DMS 273 treated with DMSO at 0.1 percent for 48 hours (cell line): Measurements from ENCODE around the gene C1QTNF1.

ENCODE experiments used
- DNase-seq: peaks from one replicate; lab custom pipeline; 2025; lab: John Stamatoyannopoulos, UW

Gene C1QTNF1

DNA sequence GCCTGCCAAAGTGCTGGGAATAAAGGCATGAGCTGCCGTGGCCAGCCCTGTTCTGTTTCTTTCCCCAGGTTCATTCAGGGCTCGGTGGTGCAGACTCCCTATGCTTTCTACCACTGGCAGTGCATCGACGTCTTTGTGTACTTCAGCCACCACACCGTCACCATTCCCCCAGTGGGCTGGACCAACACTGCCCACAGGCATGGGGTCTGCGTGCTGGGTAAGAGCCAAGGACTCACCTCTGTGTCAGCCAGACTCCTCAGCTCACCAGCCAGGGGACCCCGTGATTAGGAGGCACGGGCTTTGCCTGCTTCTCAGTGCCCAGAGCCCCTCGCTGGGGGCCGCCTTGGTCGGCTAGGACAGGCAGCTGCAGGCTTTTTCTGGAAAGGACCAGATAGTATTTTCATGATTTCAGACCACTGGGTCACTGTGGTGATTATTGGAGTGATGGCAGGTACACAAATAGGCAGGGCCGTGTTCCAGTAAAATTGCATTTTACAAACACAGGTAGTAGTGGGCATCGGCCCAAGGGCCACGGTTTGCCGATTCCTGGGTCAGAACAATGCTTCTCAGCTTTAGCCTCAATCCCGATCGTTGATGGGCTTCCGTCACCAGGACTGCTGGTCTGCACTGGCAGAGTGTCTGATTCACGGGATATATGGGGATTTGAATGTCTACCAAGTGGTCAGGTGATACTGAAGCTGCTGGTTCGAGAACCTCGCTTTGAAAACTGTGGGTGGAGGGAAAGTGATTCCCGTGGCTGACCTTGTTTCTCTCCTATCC lies 55.6 kb downstream of the C1QTNF1 start:
- DNase-seq: no peak

DNA sequence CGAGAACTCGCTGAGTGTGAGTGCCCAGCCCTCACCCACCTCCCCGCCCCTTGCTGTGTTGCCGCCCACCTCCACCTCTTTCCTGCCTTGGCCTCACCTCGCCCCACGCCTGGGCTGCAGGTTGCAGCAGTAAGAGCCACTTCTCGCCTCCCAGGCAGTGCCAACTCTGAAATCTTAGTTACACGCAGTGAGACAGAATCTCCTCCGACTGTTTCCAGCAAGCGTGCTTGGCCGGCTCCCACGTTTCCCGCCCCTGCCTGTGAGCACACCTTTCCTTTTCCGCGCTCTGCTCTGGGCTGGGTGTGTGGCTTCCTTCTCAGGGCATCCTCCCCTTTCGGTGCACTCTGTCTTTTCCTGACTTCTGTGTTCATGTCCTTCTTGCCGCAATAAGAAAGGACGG lies 56.4 kb downstream of the C1QTNF1 start:
- no peak for DNase-seq

DNA sequence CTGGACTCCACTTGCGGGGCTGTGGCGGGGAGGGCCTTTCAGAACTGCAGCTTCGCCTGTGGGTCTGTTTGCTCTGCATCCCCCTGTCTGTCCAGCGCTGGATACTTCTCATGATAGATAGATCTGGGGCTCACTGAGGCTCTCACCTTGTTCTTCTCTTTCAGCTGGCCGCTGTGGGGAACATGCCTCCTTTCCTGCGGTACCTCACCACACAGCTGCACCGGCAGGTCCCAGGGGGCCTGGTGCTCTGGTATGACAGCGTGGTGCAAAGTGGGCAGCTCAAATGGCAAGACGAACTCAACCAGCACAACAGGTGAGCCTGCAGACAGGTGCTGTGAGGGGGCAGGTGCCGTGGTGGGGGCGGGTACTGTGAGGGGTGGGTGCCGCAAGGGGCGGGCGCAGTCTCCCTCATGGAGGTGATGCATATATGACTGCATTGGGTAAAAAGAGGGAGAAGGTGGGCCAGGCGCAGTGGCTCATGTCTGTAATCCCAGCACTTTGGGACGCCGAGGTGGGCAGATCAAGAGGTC lies 56.9 kb downstream of the C1QTNF1 start:
- no peak for DNase-seq

DNA sequence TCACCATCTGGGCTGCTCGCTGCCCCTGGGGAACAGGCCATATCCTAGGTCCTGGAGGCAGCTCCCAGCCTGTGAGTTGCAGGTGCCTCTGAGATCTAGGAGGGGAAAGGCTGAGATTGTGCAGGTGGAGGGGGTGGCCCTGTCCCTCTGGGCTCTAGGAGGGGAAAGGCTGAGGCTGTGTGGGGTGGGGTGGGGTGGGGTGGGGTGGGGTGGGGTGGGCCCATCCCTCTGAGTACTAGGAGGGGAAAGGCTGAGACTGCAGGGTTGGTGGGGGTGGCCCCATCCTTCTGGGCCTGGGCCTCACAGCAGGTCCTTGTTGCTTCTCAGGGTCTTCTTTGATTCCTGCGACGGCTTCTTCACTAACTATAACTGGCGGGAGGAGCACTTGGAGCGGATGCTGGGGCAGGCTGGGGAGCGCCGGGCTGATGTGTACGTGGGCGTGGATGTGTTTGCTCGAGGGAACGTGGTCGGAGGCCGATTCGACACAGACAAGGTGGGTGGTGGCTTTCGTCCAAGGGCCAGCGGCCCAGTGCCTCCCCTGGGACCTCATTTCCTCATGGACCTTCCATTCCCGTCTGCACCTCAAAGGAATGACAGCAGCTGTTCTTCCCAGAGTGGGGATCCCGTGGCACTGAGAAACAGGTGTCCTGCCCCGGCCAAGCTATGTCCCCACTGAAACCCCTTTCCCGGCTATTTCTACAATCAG lies 57.8 kb downstream of the C1QTNF1 start:
- no peak for DNase-seq

DNA sequence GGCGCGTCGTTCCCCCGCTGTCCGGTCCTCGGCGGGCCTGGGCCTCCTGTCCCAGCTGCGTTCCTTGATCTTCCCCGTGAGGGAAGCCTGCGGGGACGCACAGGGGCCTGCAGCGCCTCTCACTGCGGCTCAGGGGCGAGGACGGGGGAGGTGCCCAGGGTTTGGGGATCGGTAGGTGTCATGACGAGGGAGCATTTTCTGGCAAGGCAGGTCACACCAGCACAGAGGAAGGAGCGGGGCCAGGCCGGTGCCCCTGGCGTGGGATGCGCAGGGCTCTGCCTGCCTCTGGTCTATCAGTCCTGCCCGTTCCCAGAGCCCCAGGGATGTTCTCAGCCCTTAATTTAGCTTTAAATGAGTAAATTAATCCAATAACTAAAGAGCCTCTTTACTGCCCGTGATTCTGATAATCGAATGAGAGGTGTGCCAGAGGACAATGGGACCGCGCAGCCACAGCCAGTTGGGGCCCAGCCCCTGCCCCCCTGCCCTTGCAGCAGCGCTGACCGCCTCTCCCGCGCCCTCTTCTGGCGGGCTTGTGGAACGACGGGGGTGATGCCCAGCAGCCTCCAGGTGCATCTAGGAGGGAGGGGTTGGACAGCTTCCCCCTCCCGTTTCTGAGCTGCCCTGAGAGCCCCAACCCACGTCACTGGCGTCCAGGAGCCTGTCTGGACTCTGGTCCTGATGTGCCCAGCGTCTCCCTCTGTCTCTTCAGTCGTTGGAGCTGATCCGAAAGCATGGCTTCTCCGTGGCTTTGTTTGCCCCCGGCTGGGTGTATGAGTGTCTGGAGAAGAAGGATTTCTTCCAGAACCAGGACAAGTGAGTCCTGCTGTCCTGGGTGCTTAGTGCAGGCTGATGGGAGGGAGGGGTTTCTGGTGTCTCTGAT lies 58.6 kb downstream of the C1QTNF1 start:
- DNase-seq: no peak

DNA sequence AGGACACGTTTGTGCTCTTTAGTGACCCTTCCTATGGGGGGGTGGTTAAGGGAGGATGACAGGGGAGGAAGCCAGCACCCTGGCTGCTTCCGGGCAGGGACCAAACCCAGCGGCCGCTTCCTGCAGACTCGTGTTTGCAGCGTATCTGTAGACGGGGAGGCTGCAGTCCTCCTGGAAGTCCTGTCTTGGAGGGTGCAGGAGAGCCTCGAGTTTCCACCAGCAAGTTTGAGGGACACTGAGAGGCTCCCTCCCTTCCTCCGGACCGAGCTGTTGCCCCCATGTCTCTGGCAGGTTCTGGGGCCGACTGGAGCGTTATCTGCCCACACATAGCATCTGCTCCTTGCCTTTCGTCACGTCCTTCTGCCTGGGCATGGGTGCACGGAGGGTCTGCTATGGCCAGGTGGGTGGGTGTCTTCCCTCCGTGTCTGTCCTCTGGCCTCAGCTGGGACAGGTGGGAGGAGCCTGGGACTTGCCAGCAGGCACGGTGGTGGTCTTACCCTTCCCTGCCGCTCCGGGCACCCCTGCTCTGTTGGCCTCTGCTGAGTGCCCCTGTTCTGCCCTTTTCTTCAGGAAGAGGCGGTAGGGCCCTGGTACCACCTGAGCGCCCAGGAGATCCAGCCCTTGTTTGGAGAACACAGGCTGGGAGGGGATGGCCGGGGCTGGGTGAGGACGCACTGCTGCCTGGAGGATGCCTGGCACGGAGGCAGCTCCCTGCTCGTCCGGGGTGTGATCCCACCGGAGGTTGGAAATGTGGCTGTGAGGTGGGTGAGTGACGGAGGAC lies 59.4 kb downstream of the C1QTNF1 start:
- no peak for DNase-seq

DNA sequence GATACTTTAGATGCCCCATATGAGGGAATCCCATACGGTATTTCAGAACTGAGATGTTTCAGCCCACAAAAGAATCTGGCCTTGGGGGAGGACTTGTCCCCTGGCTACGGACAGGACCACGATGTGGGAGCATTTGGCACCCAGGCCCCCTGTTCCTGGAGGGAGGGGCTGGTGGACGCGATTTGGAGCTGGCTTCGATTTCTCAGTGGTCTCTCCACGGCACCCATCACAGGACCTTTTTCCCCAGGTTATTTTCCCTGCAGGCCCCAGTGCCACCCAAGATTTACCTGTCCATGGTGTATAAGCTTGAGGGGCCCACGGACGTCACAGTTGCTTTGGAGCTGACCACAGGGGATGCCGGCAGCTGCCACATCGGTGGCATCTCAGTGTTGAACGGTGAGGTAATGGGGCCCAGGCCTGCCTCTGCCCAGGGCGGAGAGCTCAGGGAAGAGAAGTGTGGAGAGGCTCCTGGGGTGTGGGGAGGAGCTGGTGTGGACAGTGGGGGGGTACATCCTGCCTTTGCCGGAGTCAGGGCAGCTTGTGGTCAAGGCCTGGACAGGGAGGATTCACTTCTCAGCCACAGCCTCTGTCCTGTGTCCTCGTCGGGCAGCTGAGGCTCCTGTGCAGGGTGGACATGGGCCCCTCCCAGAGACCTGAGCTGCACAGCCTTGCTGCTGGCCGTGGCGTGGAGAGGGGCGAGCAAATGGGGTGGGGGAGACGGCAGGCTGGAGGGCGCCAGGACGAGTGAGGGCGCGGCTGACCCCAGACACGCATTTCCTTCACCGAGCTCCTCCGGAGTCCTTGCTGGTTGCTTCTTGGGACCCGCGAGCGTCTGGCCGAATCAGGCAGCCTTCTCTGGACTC lies 60.6 kb downstream of the C1QTNF1 start:
- no peak for DNase-seq

DNA sequence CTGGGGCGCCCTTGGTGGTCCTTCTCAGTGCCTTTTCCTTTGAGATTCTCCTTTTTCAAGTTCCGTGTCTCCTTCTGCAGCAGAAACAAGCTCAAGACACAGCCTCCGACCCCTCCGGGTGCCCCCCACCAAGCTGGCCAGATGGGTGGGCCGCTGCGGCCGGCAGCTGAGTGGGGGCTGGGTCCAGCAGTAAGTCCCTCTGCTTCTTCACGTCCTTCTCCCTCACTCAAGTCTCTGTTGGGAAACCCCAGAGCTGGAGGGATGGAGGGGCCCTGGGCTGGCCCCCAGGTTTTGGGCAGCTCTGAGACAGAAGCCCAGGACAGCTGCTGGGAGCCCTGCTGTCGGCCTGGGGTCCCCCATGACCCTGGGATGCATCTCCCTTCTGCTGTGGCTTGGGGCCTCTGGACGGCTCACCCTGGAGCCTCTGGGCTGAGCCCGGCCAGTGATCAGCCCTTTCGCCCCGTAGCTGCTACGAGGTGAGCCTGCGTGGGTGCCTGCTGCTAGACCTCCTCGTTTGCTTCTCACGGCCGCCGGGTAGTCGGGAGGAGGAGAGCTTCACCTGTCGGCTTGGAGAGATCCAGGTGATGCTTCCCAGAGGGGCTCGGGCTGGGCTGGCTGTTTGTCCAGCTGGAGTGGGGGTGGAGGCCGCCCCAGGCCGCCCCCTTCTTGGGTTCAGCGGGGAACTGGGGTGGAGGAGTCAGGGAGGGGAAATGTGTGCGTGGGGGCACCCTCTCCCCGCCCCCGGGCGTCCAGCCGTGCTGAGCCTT lies 61.4 kb downstream of the C1QTNF1 start:
- no peak for DNase-seq

DNA sequence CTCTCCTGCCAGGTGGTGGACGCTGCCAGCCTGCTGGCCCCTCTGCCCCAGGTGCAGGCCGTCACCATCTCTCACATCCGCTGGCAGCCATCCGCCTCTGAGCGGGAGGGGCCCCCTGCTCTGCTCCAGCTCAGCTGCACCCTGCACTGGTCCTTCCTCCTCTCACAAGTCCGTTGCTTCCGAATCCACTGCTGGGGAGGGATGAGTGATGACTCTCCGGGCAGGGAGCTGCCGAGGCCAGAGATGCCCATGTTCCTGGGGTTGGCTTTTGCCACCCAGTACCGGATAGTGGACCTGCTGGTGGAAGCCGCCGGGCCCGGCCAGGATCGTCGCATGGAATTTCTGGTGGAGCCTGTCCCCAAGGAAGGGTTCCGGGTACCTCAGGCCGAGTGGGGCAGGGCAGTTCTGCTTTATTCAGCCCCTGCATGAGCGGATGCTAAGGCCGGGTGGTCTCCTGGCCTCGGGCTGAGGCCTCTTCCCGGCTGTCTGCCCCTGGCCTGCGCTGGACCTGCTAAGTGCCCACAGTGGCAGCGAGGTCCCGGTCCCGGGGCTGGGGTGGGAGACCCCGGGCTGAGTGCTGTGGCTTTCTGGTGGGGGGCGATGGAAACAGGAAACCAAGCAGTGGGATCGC lies 62.1 kb downstream of the C1QTNF1 start:
- no peak for DNase-seq

DNA sequence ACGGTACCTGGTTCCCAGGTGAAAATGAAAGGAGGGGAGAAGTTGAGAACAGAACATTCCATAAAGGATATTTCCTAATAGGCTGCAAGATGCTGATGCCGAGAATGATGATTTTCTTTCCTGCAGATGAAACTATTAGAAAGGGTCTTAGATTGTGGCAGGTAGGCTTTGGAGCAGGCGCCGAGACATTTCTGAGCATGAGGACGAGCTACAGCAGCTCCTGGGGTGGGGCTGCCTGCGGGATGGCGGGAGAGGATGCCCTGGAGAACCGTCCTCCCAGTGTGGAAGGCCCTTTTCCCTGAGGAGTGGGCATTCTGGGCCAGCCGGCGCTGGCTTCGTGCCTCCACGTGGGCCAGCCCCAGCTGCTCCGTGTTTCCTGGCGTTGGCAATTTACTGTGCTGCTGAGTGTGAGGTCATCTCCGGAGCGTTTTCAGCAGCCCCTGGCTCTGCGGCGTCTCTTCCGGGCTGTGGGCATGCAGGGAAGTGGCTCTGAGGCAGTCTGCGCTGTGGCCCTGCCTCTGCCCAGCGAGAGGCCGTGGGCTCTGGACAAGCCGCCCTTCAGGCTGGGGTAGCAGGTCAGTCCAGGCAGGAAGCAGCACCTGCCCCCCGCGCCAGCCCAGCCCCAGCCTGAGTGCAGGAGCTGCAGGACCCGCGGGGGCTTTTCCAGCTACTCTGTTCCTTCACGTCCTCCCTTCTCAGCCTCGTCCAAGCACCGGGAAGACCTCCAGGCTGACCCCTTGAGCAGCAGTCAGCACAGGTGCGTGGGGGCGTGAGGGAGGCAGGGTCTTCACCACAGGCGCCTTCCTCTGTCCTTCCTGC lies 62.8 kb downstream of the C1QTNF1 start:
- no peak for DNase-seq

DNA sequence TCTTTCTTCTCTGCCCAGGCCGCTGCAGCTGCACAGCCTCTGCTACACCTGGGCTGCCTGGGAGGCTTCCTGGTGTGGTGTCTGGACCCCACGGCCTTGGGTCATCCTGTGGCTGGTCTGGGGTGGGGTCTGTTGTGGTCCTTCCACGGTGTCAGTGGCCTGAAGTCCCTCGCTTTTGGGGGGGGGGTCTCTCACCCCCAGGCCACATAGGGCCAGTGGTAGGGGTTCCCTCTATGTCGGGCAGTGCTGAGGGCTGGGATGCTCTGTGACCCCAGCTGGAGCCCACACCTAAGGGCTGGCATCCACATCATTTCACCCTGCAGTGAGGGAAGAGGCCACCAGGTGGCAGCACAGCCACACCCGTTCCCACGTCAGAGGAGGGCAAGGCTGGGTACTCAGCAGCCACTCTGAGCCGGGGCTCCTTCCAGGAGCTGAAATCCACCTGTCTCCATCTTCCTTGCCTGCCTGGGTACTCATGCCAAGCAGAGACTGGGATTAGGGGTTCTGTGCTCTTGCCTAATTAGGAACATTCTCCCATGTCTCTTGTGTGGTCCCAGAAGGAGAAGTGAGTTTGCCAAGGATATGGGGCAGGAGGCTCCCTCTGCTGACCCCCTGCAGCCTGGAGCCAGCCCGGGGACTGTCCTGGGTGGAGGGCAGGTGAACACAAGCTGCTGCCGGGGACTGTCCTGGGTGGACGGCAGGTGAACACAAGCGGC lies 63.6 kb downstream of the C1QTNF1 start:
- peak; percentile 42 for DNase-seq

DNA sequence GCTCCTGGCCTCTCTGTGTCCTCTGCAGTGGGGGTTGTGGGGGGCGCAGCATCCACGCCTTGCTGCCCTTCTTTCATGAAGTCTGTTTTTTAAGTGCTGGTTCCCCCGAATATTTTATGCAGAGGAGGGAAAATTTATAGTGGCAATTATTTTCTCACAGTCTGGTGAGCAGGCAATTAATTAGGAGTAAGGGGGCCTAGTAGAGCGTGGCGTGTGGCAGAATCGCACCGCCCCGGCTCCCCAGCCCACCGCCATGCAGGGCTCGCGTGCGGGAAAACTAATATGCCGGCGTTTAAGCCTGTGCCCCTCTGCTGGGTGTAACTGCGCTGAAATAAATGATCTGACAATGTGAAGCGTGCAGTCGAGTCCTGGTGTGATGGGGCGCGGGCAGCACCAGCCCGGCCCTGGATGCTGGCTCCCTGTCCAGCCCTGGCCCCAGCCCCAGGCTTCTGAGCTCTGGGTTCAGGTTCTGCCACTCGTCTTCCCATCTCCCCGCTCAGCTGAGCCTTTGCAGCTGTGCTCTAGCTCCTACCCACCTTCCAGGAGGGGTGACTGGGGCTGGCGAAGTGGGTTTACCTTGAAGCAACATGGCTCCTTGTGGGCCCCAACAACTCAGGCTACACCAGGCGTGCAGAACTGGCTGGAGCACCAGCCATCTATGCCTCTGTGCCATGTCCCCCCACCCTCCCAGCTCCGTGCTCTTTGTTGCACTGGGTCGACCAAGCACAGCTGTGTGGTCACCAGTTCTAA lies 64.5 kb downstream of the C1QTNF1 start:
- no peak for DNase-seq

DNA sequence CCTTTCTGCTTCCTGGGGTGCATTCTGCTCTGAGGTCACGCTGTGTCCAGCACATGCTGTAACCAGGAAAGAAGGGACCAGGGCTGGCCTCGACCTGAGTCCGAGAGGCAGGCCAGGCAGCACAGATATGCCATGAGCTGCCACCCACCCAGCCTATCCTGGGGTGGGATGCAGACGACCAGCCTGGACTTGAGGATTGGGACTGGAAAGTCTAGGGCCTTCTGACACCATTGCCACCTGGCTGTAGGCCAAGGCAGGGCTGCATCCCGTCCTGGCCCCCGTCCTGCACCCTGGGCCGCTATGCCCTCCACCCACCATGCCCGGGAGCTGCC lies 65.0 kb downstream of the C1QTNF1 start:
- DNase-seq: no peak

DNA sequence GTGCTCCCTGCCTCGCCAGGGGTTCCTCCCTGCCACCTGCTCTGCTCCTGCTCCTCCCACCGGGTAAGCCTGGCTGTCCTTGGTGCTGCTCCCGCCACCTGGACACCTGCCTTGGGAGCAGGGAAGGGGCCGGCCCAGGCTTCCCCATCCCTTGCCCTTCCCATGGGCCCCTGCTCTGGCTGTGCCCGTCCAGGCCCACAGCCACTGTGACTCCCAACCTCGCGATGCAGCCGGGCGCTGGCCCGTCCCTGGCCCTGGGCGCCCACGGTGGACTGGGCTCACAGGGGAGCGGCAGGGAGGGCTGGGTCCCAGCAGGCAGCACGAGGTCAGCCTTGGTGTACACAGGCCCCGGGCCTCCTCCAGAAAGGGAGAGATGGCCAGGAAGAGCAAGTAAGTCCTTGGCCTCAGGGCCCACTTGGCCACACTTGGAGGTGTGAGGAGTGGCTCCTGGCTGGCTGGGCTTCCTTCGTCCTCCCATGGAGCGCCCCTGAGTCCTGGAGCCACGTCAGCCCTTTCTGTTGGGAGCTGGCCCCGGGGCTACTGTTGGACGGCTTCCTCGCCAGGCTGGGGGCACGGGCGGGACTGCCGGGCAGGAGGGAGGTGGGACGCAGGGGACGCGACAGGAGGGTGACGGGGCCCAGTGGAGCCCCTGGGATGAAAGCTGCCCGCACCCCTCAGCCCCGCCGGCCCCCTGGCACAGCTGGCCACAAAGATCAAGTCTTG lies 65.9 kb downstream of the C1QTNF1 start:
- no peak for DNase-seq

DNA sequence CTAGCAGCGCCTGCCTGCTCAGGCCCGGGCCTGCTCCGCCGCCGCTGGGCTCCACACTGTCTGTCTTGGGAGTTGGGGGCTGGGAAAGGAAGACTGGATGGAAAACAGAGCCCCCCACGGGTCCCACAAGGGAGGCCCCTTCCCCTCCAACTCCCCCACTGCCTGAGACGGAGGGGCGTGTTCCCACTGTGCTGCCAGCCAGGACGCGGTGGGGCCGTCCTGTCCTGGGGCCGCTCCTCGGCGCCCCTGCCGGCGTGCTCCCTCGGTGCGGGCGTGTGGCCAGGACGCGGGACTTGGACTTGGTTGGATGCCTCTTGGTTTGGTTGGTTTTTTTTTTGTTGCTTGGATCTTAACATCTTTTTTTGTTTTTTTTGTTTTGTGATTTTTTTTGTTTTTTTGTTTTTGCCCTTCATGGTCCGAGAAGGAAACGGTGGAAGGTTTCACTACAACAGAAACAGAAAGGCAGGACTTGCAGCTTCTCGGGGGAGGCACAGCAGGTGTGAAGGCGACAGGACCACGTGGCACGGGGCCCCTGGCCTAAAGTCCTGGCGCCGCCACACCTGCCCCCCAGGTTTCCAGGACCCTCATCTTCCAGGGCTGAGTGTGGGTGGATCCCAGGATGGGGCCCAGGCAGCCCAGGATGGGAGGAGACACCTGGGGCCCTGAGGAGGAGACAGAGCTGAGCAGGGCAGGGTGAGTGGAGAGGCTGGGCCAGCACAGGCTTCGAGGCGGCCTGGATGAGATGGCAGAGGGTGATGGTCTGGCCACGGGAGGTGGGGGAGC lies 66.7 kb downstream of the C1QTNF1 start:
- DNase-seq: no peak

DNA sequence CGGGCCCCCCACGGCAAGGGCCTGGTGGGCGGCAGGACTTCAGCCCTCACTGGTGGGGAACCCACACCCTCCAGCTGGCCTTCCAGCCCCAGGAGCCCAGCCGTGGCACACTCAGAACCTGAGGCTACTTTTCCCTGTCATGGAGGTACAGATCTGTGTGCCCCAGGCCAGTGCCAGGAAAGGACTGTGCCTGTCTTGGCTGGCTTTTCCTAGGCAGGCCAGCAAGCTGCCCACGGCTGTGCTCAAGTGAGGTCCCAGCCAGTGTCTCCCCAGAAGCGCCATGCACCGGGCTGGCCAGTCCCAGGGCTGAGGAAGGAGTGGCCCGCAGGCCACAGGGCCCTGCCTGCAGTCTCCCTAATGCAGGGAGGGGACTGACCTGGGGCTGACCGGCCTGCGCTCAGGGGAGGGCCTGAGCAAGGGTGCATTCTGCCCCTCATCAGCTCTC lies 67.3 kb downstream of the C1QTNF1 start:
- DNase-seq: no peak
